Measurements from ENCODE around the gene CFHR1.

GRCh38 chr1:196860323-196860884 is 40.9 kb downstream of the CFHR1 start:
- TF ChIP-seq CTCF (IDR thresholded peaks at IDR 0.05) (no peak), POLR2A (IDR thresholded peaks at IDR 0.05) (no peak)

Data from adrenal gland (tissue), 5 donors.